ENCODE data around the gene KAT6B. TPM values are rescaled to one million over a fixed set of nuclear protein-coding genes. Genes with fewer than 3 reads are reported as not detected.

Gene KAT6B
- total and polyA plus RNA-seq, 2 donors (not counting 1 experiment from before 2014, with no cell fraction given) = 3.9 to 37.8 TPM

DNA sequence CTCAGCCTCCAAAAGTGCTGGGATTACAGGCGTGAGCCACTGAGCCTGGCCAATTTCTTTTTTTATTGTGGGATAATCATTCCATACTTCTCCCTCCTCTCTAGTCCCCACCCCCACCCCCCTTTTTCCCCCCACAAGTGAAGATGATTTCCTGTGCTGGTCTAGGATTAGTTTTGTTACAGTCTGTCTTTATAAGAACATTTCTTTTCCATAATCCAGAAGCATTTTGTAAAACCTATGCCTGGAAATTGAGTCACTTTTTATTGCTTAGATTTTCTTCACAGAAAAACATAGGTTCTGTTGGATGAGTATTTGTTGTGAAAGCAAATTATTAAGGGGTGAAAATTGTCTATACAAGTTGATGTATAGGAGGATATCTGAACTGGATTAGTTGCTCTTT is 98.9 kb downstream of the KAT6B start:
- Histone ChIP-seq H3K36me3 (ENCODE audit: control insufficient read depth, insufficient read depth, low read length) (no peaks in the 10 kb centered on the region), H3K4me2 (ENCODE audit: extremely low read depth, insufficient read depth, low read length) (peak overlapping the region; percentile 79), H3K9me3 (ENCODE audit: control insufficient read depth, insufficient read depth, low read depth, low read length) (no peaks in the 10 kb centered on the region), H3K4me1 (ENCODE audit: control insufficient read depth, extremely low read depth, insufficient read depth, low read length) (peaks cover 32% of the 10 kb centered on the region), H3K27ac (ENCODE audit: insufficient read depth, low read length) (peak overlapping the region; percentile 80), H2AFZ (ENCODE audit: low read length) (no peak overlapping the region), H4K20me1 (ENCODE audit: control insufficient read depth, extremely low read depth, insufficient read depth, low read length) (no peaks in the 10 kb centered on the region), H3K4me3 (replicated peaks in 1 of 4; ENCODE audit: control extremely low read depth in 1 of 4, insufficient read depth in 1 of 4, low read depth in 3 of 4, low read length in 4 of 4) (no peak overlapping the region), H3K27me3 (ENCODE audit: control insufficient read depth, insufficient read depth, low read length) (no peaks in the 10 kb centered on the region), H3K79me2 (ENCODE audit: control insufficient read depth, insufficient read depth, low read length) (peaks cover 27% of the 10 kb centered on the region), H3K9ac (ENCODE audit: insufficient read depth, low read length) (no peak overlapping the region)
- no peak for DNase-seq (ENCODE audit: low read depth in 2 of 2)
- TF ChIP-seq EZH2 (IDR thresholded peaks at IDR 0.05; ENCODE audit: low read length, missing control alignments) = no peak
- TF ChIP-seq, protein P1, sequence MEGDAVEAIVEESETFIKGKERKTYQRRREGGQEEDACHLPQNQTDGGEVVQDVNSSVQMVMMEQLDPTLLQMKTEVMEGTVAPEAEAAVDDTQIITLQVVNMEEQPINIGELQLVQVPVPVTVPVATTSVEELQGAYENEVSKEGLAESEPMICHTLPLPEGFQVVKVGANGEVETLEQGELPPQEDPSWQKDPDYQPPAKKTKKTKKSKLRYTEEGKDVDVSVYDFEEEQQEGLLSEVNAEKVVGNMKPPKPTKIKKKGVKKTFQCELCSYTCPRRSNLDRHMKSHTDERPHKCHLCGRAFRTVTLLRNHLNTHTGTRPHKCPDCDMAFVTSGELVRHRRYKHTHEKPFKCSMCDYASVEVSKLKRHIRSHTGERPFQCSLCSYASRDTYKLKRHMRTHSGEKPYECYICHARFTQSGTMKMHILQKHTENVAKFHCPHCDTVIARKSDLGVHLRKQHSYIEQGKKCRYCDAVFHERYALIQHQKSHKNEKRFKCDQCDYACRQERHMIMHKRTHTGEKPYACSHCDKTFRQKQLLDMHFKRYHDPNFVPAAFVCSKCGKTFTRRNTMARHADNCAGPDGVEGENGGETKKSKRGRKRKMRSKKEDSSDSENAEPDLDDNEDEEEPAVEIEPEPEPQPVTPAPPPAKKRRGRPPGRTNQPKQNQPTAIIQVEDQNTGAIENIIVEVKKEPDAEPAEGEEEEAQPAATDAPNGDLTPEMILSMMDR (conservative IDR thresholded peaks at IDR 0.05 in 1 of 2, IDR thresholded peaks at IDR 0.05 in 1 of 2; ENCODE audit: low read depth in 1 of 2, low read length in 2 of 2) = no peak

DNA sequence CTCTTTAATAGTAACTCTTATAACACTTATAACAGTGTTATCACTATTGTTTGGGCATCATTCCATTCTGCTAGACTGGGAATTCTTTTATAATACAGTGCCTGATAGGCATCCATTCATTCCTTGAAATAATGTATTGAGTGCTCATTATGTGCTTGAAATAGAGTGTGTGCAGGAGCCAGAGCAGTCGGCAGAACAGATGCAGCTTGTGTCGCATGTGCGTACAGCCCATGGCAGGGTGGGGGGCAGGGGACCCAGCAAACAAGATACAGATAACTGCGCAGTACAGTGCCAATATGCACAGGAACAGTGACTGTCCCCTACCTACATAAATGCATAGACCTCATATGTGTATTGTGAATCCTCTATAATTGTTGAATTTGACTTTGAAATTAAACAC is 99.3 kb downstream of the KAT6B start:
- Histone ChIP-seq H3K4me2 (ENCODE audit: extremely low read depth, insufficient read depth, low read length) (peak overlapping the region; percentile 9), H3K9ac (ENCODE audit: insufficient read depth, low read length) (no peak overlapping the region), H2AFZ (ENCODE audit: low read length) (no peak overlapping the region), H3K79me2 (ENCODE audit: control insufficient read depth, insufficient read depth, low read length) (peaks cover 27% of the 10 kb centered on the region), H4K20me1 (ENCODE audit: control insufficient read depth, extremely low read depth, insufficient read depth, low read length) (no peaks in the 10 kb centered on the region), H3K4me1 (ENCODE audit: control insufficient read depth, extremely low read depth, insufficient read depth, low read length) (peaks cover 32% of the 10 kb centered on the region), H3K9me3 (ENCODE audit: control insufficient read depth, insufficient read depth, low read depth, low read length) (no peaks in the 10 kb centered on the region), H3K27me3 (ENCODE audit: control insufficient read depth, insufficient read depth, low read length) (no peaks in the 10 kb centered on the region), H3K4me3 (replicated peaks in 1 of 4; ENCODE audit: control extremely low read depth in 1 of 4, insufficient read depth in 1 of 4, low read depth in 3 of 4, low read length in 4 of 4) (no peak overlapping the region), H3K36me3 (ENCODE audit: control insufficient read depth, insufficient read depth, low read length) (no peaks in the 10 kb centered on the region), H3K27ac (ENCODE audit: insufficient read depth, low read length) (no peak overlapping the region)
- DNase-seq (ENCODE audit: low read depth in 2 of 2) = no peak
- TF ChIP-seq, protein P1 (conservative IDR thresholded peaks at IDR 0.05 in 1 of 2, IDR thresholded peaks at IDR 0.05 in 1 of 2; ENCODE audit: low read depth in 1 of 2, low read length in 2 of 2) = no peak
- no peak for TF ChIP-seq EZH2 (IDR thresholded peaks at IDR 0.05; ENCODE audit: low read length, missing control alignments)

DNA sequence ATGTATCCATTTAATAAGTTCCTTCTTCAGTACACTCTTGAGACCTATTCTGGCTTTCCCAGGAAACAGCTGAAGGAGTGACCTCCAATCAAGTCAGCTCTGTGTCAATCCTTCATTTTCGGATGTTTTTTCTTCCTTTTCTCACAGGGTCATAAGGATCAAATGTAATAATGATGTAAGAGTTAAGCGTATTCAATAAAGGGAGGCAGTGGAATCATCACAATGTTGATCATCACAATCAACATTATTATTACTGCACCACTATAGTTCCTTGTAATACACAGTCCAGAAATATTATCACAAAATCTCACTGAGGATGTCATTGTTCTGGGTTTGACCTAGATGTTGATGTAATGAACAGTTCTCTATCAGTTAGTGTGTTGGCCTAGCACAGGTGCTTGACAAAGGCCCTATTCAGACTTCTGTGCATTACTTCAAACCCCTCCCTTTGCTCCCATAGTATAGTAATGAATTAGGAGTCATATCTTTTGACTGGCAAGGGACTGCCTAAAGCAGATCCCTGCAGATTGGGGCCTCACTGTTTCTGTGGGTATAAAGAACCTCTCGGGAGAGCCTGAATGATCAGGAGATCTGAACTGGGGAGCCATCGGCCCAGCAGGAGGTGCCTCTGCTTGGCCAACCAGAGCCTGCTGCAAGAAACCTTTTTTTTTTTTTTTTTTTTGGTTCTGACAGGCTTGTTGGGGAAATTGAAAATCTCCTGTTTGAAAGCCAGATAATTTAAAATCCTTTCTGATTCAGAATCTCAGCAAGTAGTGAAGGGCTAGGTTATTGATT is 100.6 kb downstream of the KAT6B start:
- Histone ChIP-seq H2AFZ (ENCODE audit: low read length) (no peak overlapping the region), H3K4me3 (replicated peaks in 1 of 4; ENCODE audit: control extremely low read depth in 1 of 4, insufficient read depth in 1 of 4, low read depth in 3 of 4, low read length in 4 of 4) (no peak overlapping the region), H3K9ac (ENCODE audit: insufficient read depth, low read length) (no peak overlapping the region), H3K79me2 (ENCODE audit: control insufficient read depth, insufficient read depth, low read length) (peaks cover 27% of the 10 kb centered on the region), H3K27ac (ENCODE audit: insufficient read depth, low read length) (no peak overlapping the region), H3K4me1 (ENCODE audit: control insufficient read depth, extremely low read depth, insufficient read depth, low read length) (peaks cover 29% of the 10 kb centered on the region), H3K27me3 (ENCODE audit: control insufficient read depth, insufficient read depth, low read length) (no peaks in the 10 kb centered on the region), H4K20me1 (ENCODE audit: control insufficient read depth, extremely low read depth, insufficient read depth, low read length) (no peaks in the 10 kb centered on the region), H3K36me3 (ENCODE audit: control insufficient read depth, insufficient read depth, low read length) (no peaks in the 10 kb centered on the region), H3K4me2 (ENCODE audit: extremely low read depth, insufficient read depth, low read length) (no peak overlapping the region), H3K9me3 (ENCODE audit: control insufficient read depth, insufficient read depth, low read depth, low read length) (no peaks in the 10 kb centered on the region)
- DNase-seq (ENCODE audit: low read depth in 2 of 2) = no peak
- TF ChIP-seq EZH2 (IDR thresholded peaks at IDR 0.05; ENCODE audit: low read length, missing control alignments) = no peak
- TF ChIP-seq, protein P1 (conservative IDR thresholded peaks at IDR 0.05 in 1 of 2, IDR thresholded peaks at IDR 0.05 in 1 of 2; ENCODE audit: low read depth in 1 of 2, low read length in 2 of 2) = no peak

Measured in fibroblast of lung (primary cell).